Measurements from ENCODE around the gene MUC2.

Gene MUC2

DNA sequence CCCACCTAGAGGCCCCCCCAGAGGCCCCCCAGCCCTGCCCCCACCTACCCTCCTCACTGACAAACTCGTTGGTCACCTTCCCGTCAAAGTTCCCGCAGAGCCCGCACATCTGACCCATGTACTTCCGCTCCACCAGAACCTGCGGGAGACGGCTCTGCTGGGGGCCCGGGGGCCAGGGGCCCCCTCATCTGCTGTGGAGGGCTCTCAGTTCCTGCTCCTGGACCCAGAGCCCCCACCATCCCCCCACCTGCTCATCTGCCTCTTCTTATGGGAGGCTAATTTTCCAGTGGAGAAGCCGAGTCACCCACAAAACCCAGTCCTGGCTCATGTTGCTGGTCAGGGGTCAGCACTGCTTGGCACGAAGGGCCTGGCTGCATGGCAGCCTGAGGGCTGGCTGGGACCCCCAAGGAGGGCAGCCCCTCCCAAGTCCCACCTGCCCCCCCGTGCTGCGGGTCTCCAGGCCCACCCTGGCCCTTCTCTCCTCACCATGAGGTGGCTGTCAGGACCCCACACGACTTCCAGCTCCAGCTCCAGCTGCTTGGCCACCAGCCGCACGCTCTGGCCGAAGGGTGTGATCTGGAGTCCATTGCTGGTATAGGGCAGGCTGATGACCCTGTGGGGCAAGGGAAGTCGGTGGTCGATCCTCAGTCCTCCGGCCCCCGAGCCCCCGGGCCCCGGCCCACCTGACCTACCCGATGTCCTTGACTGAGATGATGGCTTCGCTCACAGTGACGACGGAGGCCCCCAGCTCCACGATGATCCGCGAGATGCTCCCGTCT, 43.4 kb upstream of the MUC2 start:
- no peak overlapping the region for H3K4me3 ChIP-seq (ENCODE audit: low read depth, low read length)
- no peak for DNase-seq (ENCODE audit: low read depth, low spot score)
- CTCF ChIA-PET, result no interaction called here
- TF ChIP-seq, protein P1, sequence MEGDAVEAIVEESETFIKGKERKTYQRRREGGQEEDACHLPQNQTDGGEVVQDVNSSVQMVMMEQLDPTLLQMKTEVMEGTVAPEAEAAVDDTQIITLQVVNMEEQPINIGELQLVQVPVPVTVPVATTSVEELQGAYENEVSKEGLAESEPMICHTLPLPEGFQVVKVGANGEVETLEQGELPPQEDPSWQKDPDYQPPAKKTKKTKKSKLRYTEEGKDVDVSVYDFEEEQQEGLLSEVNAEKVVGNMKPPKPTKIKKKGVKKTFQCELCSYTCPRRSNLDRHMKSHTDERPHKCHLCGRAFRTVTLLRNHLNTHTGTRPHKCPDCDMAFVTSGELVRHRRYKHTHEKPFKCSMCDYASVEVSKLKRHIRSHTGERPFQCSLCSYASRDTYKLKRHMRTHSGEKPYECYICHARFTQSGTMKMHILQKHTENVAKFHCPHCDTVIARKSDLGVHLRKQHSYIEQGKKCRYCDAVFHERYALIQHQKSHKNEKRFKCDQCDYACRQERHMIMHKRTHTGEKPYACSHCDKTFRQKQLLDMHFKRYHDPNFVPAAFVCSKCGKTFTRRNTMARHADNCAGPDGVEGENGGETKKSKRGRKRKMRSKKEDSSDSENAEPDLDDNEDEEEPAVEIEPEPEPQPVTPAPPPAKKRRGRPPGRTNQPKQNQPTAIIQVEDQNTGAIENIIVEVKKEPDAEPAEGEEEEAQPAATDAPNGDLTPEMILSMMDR (IDR thresholded peaks at IDR 0.05; ENCODE audit: insufficient read depth, low read length, missing control alignments), result no peak
- POLR2A ChIA-PET, result no interaction called here

DNA sequence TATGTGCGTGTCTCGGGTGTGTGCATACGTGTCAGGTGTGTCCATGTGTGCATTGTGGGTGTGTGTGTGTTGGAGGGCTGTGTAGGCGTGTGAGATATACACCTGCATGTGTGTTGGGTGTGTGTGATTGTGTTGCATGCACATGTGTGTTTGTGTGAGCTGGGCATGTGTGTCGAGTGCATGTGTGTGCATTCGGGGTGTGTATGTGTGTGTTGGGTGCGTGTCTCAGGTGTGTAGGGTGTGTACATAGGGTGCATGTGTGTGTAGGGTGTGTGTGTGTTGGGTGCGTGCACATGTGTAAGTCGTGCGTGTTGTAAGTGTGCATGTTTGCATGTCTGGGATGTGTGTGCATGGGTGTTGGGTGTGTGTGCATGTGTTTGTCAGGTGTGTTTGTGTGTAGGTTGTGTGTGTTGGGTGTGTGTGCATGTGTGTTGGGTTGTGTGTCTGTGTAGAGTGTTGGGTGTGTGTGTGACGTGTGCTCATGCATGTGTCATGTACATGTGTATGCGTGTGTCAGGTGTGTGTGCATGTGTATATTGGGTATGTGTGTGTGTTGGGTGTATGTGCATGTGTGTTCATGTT, 42.3 kb upstream of the MUC2 start:
- ChIA-PET CTCF (no interaction called here), POLR2A (no interaction called here)
- TF ChIP-seq, protein P1 (IDR thresholded peaks at IDR 0.05; ENCODE audit: insufficient read depth, low read length, missing control alignments), result no peak
- H3K4me3 ChIP-seq (ENCODE audit: low read depth, low read length), result no peak overlapping the region
- no peak for DNase-seq (ENCODE audit: low read depth, low spot score)

DNA sequence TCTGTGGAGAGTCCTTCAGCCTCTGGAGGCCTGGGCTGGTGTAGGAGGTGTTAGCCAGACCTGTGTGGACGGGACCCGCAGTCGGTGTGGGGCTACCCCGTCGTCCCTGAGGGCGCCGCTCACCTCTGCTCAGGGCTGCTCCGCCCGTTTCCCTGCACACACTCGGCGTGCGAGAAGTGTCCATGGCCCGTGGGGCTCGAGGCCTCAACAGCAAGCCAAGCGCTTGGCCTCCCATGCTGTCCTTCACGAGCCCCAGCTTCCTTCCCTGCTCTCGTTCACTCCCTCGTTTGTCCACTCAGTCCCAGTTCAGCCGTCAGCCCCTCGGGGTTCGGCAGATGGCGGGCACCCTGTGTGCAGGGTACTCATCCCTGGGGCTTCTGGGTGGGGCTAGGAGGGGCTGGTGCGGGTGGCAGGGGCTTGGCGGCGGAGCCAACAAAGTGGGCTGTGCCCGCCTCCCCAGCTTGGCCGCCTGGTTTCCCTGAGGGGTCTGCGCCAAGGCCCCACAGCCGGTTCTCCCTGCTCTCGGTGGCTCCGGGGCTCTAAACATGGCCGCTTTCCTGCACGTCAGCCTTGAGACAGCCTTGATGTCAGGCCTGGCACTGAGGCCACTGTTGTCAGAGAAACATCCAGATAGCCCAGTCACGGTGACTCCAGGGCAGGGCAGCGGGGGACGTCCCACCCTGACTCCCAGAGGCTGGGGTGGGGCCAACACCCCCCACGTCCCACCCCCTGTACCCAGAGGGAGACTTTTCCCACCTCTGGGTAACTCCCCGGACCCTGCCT, 41.5 kb upstream of the MUC2 start:
- TF ChIP-seq, protein P1 (IDR thresholded peaks at IDR 0.05; ENCODE audit: insufficient read depth, low read length, missing control alignments), result no peak
- DNase-seq (ENCODE audit: low read depth, low spot score), result no peak
- CTCF ChIA-PET, result no interaction called here
- POLR2A ChIA-PET, result no interaction called here
- no peak overlapping the region for H3K4me3 ChIP-seq (ENCODE audit: low read depth, low read length)

DNA sequence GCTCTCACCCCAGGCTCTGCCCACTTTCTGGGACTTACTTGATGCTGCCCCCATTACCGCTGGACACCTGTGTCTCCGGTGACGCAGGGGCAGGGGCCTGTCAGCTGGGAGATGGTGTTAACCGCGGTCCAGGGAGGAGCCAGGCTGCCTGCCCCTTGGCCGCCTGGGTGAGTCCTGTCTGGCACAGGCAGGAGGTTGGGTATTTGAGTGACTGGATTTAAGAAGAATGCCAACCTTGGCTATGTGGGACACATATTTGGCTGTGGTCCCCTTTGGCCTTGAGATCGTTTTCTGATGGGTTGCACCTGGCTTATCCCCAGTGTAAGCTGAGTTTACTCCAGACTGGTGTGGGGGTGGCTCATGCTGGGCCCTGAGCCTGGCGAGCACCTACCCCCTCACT, 40.7 kb upstream of the MUC2 start:
- no peak for DNase-seq (ENCODE audit: low read depth, low spot score)
- ChIA-PET CTCF (no interaction called here), POLR2A (no interaction called here)
- H3K4me3 ChIP-seq (ENCODE audit: low read depth, low read length), result no peak overlapping the region
- TF ChIP-seq, protein P1 (IDR thresholded peaks at IDR 0.05; ENCODE audit: insufficient read depth, low read length, missing control alignments), result no peak

DNA sequence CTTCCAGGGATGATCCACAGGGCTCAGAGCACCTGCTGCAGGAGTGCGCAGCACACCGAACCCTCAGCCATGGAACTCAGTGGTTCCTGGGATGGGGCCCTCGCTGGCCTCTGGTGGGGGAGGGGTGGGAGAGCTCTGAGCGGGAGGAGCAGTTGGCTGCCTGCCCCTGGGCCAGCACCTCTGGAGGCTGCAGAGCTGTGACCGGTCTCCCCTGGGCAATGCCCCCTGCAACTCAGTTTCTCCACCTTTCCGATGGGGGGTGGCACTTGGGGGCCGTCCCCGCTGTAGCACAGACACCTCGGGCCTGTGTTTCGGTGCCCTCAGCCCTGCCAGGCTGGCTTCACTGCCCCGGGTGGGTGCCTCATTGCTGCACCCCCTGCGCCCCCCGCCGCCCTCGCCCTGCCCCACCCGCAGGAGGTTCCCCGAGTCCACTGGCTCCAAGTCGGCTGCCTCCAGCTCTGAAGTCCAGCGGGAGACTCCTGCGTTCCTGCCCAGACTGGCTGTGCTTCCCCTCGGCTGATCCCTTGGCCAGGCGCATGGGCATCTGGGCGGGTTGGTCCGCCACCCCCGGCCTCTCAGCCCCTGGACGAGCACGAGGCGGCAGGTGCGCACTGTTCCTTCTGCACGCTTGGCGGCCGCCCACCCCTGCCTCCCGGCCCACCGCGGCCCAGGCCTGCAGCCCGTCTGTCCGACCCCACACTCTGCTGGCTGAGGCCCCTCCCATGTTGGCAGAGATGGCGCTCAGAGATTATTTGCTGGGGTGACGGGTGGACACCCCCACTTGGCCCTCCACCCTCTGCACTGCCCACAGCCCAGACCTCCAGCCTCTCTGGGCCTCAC, 40.0 kb upstream of the MUC2 start:
- TF ChIP-seq, protein P1 (IDR thresholded peaks at IDR 0.05; ENCODE audit: insufficient read depth, low read length, missing control alignments), result no peak
- CTCF ChIA-PET, result no interaction called here
- no peak overlapping the region for H3K4me3 ChIP-seq (ENCODE audit: low read depth, low read length)
- DNase-seq (ENCODE audit: low read depth, low spot score), result no peak
- POLR2A ChIA-PET, result no interaction called here

All from AG04449 (cell line).